AG10803 (cell line): ENCODE measurements around the gene CFAP119.
A peak's percentile ranks its signal among the peaks of the same experiment; 100 is the strongest.

Source experiments
- DNase-seq: peaks from one replicate; pipeline ENCODE4 v3.0.0; 2010; ENCODE audit warnings: low read depth
- H3K4me3 ChIP-seq: 2 replicates; pipeline ENCODE4 v1.5.1; 2011; ENCODE audit warnings: mild to moderate bottlenecking, low read length, control low read depth
- CTCF ChIP-seq: conservative IDR thresholded peaks from 2 replicates; pipeline ENCODE4 v1.5.1; 2011; ENCODE audit warnings: mild to moderate bottlenecking, low read length, control low read depth, inconsistent platforms

CFAP119 gene

DNA sequence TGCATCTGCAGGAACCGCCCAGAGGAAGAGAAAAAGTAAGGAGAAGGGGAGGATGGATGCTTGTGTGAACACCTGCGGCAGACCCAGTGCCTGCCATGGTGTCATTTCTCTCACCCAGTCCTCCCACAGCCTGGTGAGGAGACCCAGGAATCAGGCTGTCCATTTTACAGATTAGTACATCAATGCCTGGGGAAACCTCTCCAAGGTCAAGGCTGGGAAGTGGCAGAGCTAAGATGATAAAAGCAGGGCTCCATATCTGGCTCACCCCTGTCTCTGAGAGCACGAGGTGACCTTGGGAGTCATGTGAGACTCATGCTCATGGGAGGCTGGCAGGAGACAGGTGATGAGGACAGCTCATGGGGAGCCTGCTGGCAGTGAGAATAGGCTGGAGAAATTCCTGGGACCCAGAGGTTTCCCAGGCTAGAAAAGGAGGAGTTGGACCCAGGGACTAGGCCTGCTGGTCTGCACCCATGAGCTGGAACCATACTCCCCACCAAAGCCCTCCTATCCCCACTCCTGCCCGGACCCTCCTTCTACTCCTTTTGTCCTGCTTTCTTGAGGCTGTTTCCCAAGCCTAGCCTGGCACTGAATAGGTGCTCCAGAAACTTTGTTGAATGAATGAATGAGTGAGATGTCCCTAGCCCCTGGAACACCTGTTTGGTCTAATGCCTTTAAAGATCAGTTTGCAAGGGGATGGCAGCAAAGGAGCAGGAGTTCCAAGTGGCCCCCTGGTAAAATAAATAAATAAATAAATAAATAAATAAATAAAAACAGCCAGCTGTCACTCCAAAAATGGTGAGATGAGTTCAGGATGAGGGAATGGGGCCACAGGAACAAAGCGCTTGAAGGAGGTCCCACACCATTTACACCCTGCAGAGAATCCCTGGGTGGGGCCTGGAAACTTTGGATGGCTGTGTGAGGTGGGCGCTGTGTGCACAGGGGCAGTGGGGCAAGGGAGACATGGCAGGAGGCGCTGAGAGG is 23.6 kb upstream of the CFAP119 start:
- no peak for TF ChIP-seq CTCF
- DNase-seq, result no peak
- peak overlapping the region; percentile 95 for H3K4me3 ChIP-seq

DNA sequence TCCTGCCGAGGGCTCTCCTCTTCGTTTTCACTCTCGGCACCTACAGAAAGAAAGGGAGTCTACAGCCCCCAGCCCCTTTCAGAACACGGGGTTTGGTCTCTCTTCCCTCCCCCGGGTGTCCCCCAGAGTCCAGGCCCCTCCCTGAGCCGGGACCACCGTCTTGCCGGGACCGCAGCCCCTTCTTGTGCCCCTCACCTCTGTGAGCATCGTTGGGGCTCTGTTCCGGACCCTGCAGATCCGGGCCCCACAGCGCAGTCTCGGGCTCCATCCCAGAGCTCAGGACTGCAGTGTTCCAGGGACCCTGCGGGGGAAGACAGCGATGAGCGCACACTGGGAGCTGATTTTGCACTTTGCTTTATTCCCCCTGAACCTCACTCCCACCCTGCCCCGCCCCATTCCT is 22.4 kb upstream of the CFAP119 start:
- TF ChIP-seq CTCF, result no peak
- DNase-seq, result no peak

GRCh38 chr16:30783280-30784109 is 21.6 kb upstream of the CFAP119 start:
- TF ChIP-seq CTCF, result no peak
- DNase-seq, result no peak
- no peak overlapping the region for H3K4me3 ChIP-seq

More for the DNA sequence above, 22.4 kb upstream of the CFAP119 start:
- H3K4me3 ChIP-seq, result no peak overlapping the region

- TF ChIP-seq CTCF, result no peak
- no peak for DNase-seq
- H3K4me3 ChIP-seq, result no peak overlapping the region
Observed at GRCh38 chr16:30782486-30783279, 20.8 kb upstream of the CFAP119 start.

DNA sequence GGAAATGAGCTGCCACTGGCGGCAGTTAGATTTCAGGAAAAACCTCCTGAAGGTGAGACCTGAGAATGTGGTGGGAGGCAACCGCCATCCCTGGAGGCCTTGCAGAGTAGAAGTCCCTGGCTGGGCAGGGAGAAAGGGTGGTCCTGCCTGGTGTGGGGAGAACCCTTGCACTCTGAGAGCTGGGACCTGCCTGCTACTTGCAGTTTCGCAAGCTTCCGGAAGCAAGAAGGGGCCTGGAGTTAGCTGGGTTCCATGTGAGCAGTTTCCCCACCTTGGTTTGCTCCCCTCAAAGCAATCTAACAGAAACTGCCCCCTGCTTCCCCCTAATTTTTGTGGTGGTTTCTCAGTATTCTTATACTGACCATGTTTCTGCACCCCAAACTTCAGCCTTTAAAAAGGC is 18.7 kb upstream of the CFAP119 start:
- no peak for TF ChIP-seq CTCF
- DNase-seq, result no peak
- no peak overlapping the region for H3K4me3 ChIP-seq

DNA sequence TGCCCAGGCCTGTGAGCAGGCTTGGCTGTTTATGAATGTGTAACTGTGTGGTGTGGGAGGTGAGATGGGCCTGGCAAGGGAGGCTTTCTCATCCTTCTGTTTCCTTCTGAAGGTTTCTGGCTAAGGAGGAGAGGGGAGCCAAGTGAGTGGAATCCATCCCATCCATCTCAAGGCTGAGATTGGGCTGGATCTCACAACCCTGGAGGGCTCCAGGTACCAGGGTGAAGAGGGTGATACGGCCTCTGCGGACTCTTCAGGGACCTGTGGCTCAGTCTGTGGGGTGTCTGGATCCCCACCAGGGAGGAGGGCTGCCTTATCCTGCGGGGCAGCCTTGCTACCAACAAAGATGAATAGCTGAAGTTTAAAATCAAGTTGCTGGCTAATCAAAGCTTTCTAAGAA is 18.2 kb upstream of the CFAP119 start:
- no peak for TF ChIP-seq CTCF
- no peak overlapping the region for H3K4me3 ChIP-seq
- DNase-seq, result no peak
